Right cardiac atrium (tissue), 5 donors: ENCODE data around the gene PSMG2. TPM values are rescaled to one million over a fixed set of nuclear protein-coding genes. Genes with fewer than 3 reads are reported as not detected.
A peak's percentile ranks its signal among the peaks of the same experiment; 100 is the strongest.

ENCODE experiments used
- ATAC-seq, 2 donors: fragments of 200-7000 bp; cut with Tn5 transposase; one replicate each; pipeline versions ENCODE4 v1.8.0 to v1.9.1; 2020; ENCODE audit warnings: moderate library complexity in 2 of 2, mild to moderate bottlenecking in 1 of 2
- DNase-seq, 3 donors: peaks; one replicate each; pipeline ENCODE4 v3.0.0-alpha.2; 2020
- H3K27ac ChIP-seq: one replicate; pipeline ENCODE4 v1.5.1; 2013; ENCODE audit warnings: mild to moderate bottlenecking, low read length, control low read depth, moderate library complexity
- H3K27me3 ChIP-seq: one replicate; pipeline ENCODE4 v1.6.1; 2013; ENCODE audit not compliant: control insufficient read depth, insufficient read depth
- H3K4me1 ChIP-seq: one replicate; pipeline ENCODE4 v1.6.1; 2013; ENCODE audit warnings: low read length; ENCODE audit not compliant: control insufficient read depth, insufficient read depth
- H3K4me3 ChIP-seq: one replicate; pipeline ENCODE4 v1.5.1; 2013; ENCODE audit warnings: low read length, control low read depth
- H3K9me3 ChIP-seq: one replicate; pipeline ENCODE4 v1.6.1; 2013; ENCODE audit warnings: low read length; ENCODE audit not compliant: control insufficient read depth
- WGBS: extraction: QIAGEN DNeasy Blood & Tissue Kit; methylation state at CpG from one replicate; pipeline ENCODE4 v1.1.7; 2013; 5-methylcytosine and 5-hydroxymethylcytosine counted together
- intact Hi-C, 4 donors: fragments of 100-400 bp; cut with DNase I; formaldehyde crosslinking; loops; one replicate each; pipeline versions ENCODE4 v1.11.0 to v1.14.0; 2022 to 2023
- long read RNA-seq, 4 donors: library from polyadenylated mRNA; unstranded; transcript quantifications; one replicate each; pipeline ENCODE4 v2.0.0, GENCODE V29; 2020 to 2021
- polyA plus RNA-seq: library from polyadenylated mRNA; stranded (reverse); fragments of 200-250 nt; gene quantifications from one replicate; pipeline ENCODE4 v1.2.3, GENCODE V29; 2013
- total RNA-seq, 4 donors: library from RNA; stranded (reverse); fragmentation: NEBNext Ultra II Directional; extraction: Animal tissue kit (Norgen Biotek cat#: 25700); gene quantifications; one replicate each; pipeline ENCODE4 v1.2.1, GENCODE V29; 2021
- donor health status: healthy with polysubstance abuse.
- donor health status: DM: no; HTN: yes; CAD: no.
- donor health status: DM: no; HTN: no; CAD: no.
- donor health status: DM: no; HTN: yes; CAD: no; lungs with severe emphysema.
- donor health status: DM: yes; HTN: yes; CAD: no.

Gene PSMG2
- total RNA-seq (10 to 100 TPM; 44.4 to 48.3 (median 45.5) TPM), polyA plus RNA-seq (62.4 TPM)
- long read RNA-seq, donor 1, transcript PSMG2-201 (7 exons, 1,686 nt), result major isoform, 41 of 47 reads
- long read RNA-seq, donor 1, partial matches to known transcripts, result 2 of 47 reads
- long read RNA-seq, donor 1, other reads (novel, unspliced or antisense), result 2 of 47 reads
- long read RNA-seq, donor 2, transcript PSMG2-201 (7 exons, 1,686 nt), result major isoform, 28 of 32 reads
- long read RNA-seq, donor 2, partial matches to known transcripts, result 1 of 32 reads
- long read RNA-seq, donor 2, other reads (novel, unspliced or antisense), result 2 of 32 reads
- long read RNA-seq, donor 3, transcript PSMG2-201 (7 exons, 1,686 nt), result major isoform, 66 of 68 reads
- long read RNA-seq, donor 3, partial matches to known transcripts, result 1 of 68 reads
- long read RNA-seq, donor 3, other reads (novel, unspliced or antisense), result 1 of 68 reads
- long read RNA-seq, donor 4, transcript PSMG2-201 (7 exons, 1,686 nt), result major isoform, 20 of 21 reads
- long read RNA-seq, donor 4, partial matches to known transcripts, result 0 of 21 reads
- long read RNA-seq, donor 4, other reads (novel, unspliced or antisense), result 0 of 21 reads

- peak; percentile 97 for ATAC-seq
- WGBS, result under 1% methylated on average over 89 of the region's 89 CpGs
- intact Hi-C loops, result no loop called here
- H3K27ac ChIP-seq, result peak within 1 kb of the TSS; percentile 87
- no peaks in the 10 kb centered on the region for H3K27me3 ChIP-seq
- peak within 1 kb of the TSS; percentile 49 for H3K4me3 ChIP-seq
- peaks cover 2% of the 10 kb centered on the region for H3K4me1 ChIP-seq
- peak; percentile 96 to 98 (median 98) for DNase-seq
- H3K9me3 ChIP-seq, result no peaks in the 10 kb centered on the region
These were observed at the start of gene PSMG2, which contains the start of gene CEP76 for GRCh38 chr18:12702221-12703095. Gene PSMG2 (plus strand): TSS chr18:12703042. CDS start chr18:12703108, 66 bp downstream. Gene CEP76 (minus strand): TSS chr18:12702723. CDS start chr18:12702548, 175 bp downstream.

GRCh38 chr18:12654971-12655370 lies 47.9 kb upstream of the PSMG2 start:
- ATAC-seq (no peak), DNase-seq (no peak)
- Histone ChIP-seq H3K9me3 (no peaks in the 10 kb centered on the region), H3K4me1 (no peaks in the 10 kb centered on the region), H3K27ac (no peak overlapping the region), H3K4me3 (no peak overlapping the region), H3K27me3 (no peaks in the 10 kb centered on the region)
- WGBS, result 98% methylated on average over 1 of the region's 1 CpG
- intact Hi-C loops, result loop anchor here in 3 of 4 donors (5.0 to 10.0 kb wide), 2 partner anchors 110 to 248 kb away; partner anchors contain the start of gene PRELID3A (in 1 of the 3)

- Histone ChIP-seq H3K27me3 (no peaks in the 10 kb centered on the region), H3K4me3 (peak overlapping the region; percentile 70), H3K4me1 (no peaks in the 10 kb centered on the region), H3K9me3 (no peaks in the 10 kb centered on the region), H3K27ac (no peak overlapping the region)
- WGBS, result 4% methylated on average over 3 of the region's 3 CpGs
- intact Hi-C loops, result loop anchor here in 3 of 4 donors (5.0 to 10.0 kb wide), 2 partner anchors 112 to 249 kb away; partner anchors contain the start of gene PRELID3A (in 1 of the 3)
- DNase-seq, result no peak
- ATAC-seq, result no peak
These were observed 46.3 kb upstream of the PSMG2 start for GRCh38 chr18:12656605-12656937.

GRCh38 chr18:12656938-12657683 lies 45.7 kb upstream of the PSMG2 start:
- intact Hi-C loops, result loop anchor here in 3 of 4 donors (5.0 to 10.0 kb wide), 2 partner anchors 112 to 250 kb away; partner anchors contain the start of gene PRELID3A (in 1 of the 3)
- WGBS, result under 1% methylated on average over 89 of the region's 89 CpGs
- peak; percentile 62 to 87 (median 82) for DNase-seq

GRCh38 chr18:12657684-12658425 lies 45.0 kb upstream of the PSMG2 start, which contains the start of gene SPIRE1:
Gene SPIRE1 (minus strand): TSS chr18:12658107. CDS start chr18:12657866, 241 bp downstream.
- peak within 1 kb of the TSS; percentile 78 for H3K27ac ChIP-seq
- under 1% methylated on average over 112 of the region's 112 CpGs for WGBS
- DNase-seq (peak; percentile 81 to 93 (median 93)), ATAC-seq (peak; percentile 91 to 94)
- H3K9me3 ChIP-seq, result no peaks in the 10 kb centered on the region
- H3K27me3 ChIP-seq, result no peaks in the 10 kb centered on the region
- intact Hi-C loops, result loop anchor here in 3 of 4 donors (2.0 to 10.0 kb wide), 3 partner anchors 113 to 265 kb away; partner anchors contain the start of gene PRELID3A (in 1 of the 3)
- peak within 1 kb of the TSS; percentile 70 for H3K4me3 ChIP-seq
- H3K4me1 ChIP-seq, result no peaks in the 10 kb centered on the region

More at GRCh38 chr18:12656938-12657683, 45.7 kb upstream of the PSMG2 start:
- no peaks in the 10 kb centered on the region for H3K9me3 ChIP-seq
- H3K27me3 ChIP-seq, result no peaks in the 10 kb centered on the region
- H3K4me3 ChIP-seq, result peak overlapping the region; percentile 70
- H3K27ac ChIP-seq, result peak overlapping the region; percentile 78
- no peaks in the 10 kb centered on the region for H3K4me1 ChIP-seq
- ATAC-seq, result peak; percentile 77 to 80

- H3K27me3 ChIP-seq, result no peaks in the 10 kb centered on the region
- peak overlapping the region; percentile 33 for H3K27ac ChIP-seq
- H3K9me3 ChIP-seq, result no peaks in the 10 kb centered on the region
- peak in 1 of 2 donors; percentile 63 for ATAC-seq
- intact Hi-C loops, result loop anchor here in 3 of 4 donors (2.0 to 10.0 kb wide), 3 partner anchors 114 to 266 kb away; partner anchors contain the start of gene PRELID3A (in 1 of the 3)
- H3K4me3 ChIP-seq, result peak overlapping the region; percentile 70
- 20% methylated on average over 42 of the region's 42 CpGs for WGBS
- no peaks in the 10 kb centered on the region for H3K4me1 ChIP-seq
- DNase-seq, result peak in 2 of 3 donors; percentile 41 to 74
These were observed 44.3 kb upstream of the PSMG2 start for GRCh38 chr18:12658426-12659138.

GRCh38 chr18:12659904-12660605 lies 42.8 kb upstream of the PSMG2 start:
- intact Hi-C loops, result loop anchor here (2.0 to 10.0 kb wide), 5 partner anchors 115 to 269 kb away; partner anchors contain the start of gene PRELID3A (in 1 of the 4)
- ATAC-seq (no peak), DNase-seq (peak in 1 of 3 donors; percentile 68)
- no peak overlapping the region for H3K4me3 ChIP-seq
- H3K9me3 ChIP-seq, result no peaks in the 10 kb centered on the region
- WGBS, result 84% methylated on average over 9 of the region's 9 CpGs
- no peak overlapping the region for H3K27ac ChIP-seq
- H3K4me1 ChIP-seq, result no peaks in the 10 kb centered on the region
- no peaks in the 10 kb centered on the region for H3K27me3 ChIP-seq

- no peaks in the 10 kb centered on the region for H3K27me3 ChIP-seq
- ATAC-seq, result no peak
- no peak overlapping the region for H3K27ac ChIP-seq
- intact Hi-C loops, result no loop called here
- no peak for DNase-seq
- H3K9me3 ChIP-seq, result no peaks in the 10 kb centered on the region
- 92% methylated on average over 5 of the region's 5 CpGs for WGBS
- no peaks in the 10 kb centered on the region for H3K4me1 ChIP-seq
- no peak overlapping the region for H3K4me3 ChIP-seq
These were observed 34.8 kb upstream of the PSMG2 start for GRCh38 chr18:12668041-12668440.
